Smooth muscle cell (in vitro differentiated cells): ENCODE data around the gene ASCC1. TPM values are rescaled to one million over a fixed set of nuclear protein-coding genes. Genes with fewer than 3 reads are reported as not detected.
"Not testable (repeated sequence)": the region's sequence is repeated elsewhere in the genome, so short reads cannot be mapped to it uniquely, and the experiment has no call there.

Experiments
- DNase-seq: peaks from one replicate; lab custom pipeline; 2025; ENCODE audit not compliant: unreplicated experiment; lab: John Stamatoyannopoulos, UW
- H2AFZ ChIP-seq: fragments of 200-600 bp; sonication (generic); 2 replicates; pipeline ENCODE4 v1.6.0; 2016; ENCODE audit warnings: antibody characterized with exemption, low read depth, mild to moderate bottlenecking
- H3F3A ChIP-seq: fragments of 200-600 bp; sonication (generic); 2 replicates; pipeline ENCODE4 v1.6.0; 2017; ENCODE audit warnings: antibody characterized with exemption, low read depth
- H3K27ac ChIP-seq: fragments of 200-600 bp; sonication (generic); 2 replicates; pipeline ENCODE4 v1.5.1; 2016; ENCODE audit warnings: low read depth, mild to moderate bottlenecking
- H3K27me3 ChIP-seq: fragments of 200-600 bp; sonication (generic); 2 replicates; pipeline ENCODE4 v1.6.1; 2016; ENCODE audit warnings: low read depth, mild to moderate bottlenecking
- H3K36me3 ChIP-seq: fragments of 200-600 bp; sonication (generic); 2 replicates; pipeline ENCODE4 v1.5.1; 2016; ENCODE audit warnings: low read depth
- H3K4me1 ChIP-seq: fragments of 200-600 bp; sonication (generic); 2 replicates; pipeline ENCODE4 v1.5.1; 2016; ENCODE audit warnings: low read depth
- H3K4me2 ChIP-seq: fragments of 200-600 bp; sonication (generic); 2 replicates; pipeline ENCODE4 v1.6.0; 2016; ENCODE audit warnings: mild to moderate bottlenecking
- H3K4me3 ChIP-seq: fragments of 200-600 bp; sonication (generic); 2 replicates; pipeline ENCODE4 v1.5.1; 2016; ENCODE audit warnings: mild to moderate bottlenecking
- H3K79me2 ChIP-seq: fragments of 200-600 bp; sonication (generic); 2 replicates; pipeline ENCODE4 v1.6.0; 2016; ENCODE audit warnings: low read depth, mild to moderate bottlenecking
- H3K9ac ChIP-seq: fragments of 200-600 bp; sonication (generic); 2 replicates; pipeline ENCODE4 v1.6.0; 2016; ENCODE audit warnings: low read depth
- H3K9me3 ChIP-seq: fragments of 200-600 bp; sonication (generic); replicated peaks from 2 replicates; pipeline ENCODE4 v1.5.1; 2016; ENCODE audit warnings: low read depth
- H4K20me1 ChIP-seq: fragments of 200-600 bp; sonication (generic); 2 replicates; pipeline ENCODE4 v1.6.0; 2016; ENCODE audit warnings: low read depth
- CTCF ChIP-seq: fragments of 200-600 bp; sonication (generic); IDR thresholded peaks from 2 replicates; pipeline ENCODE4 v1.5.1; 2017; ENCODE audit warnings: borderline replicate concordance, mild to moderate bottlenecking, antibody characterized with exemption; ENCODE audit not compliant: insufficient read depth, poor library complexity, severe bottlenecking
- WGBS: methylation state at CpG from one replicate; pipeline ENCODE4 v1.1.7; 2016; ENCODE audit warnings: low lambda C conversion rate; 5-methylcytosine and 5-hydroxymethylcytosine counted together
- polyA plus RNA-seq: library from polyadenylated mRNA; unstranded; fragments of >200 nt; fragmentation: Nextera tagmentation; extraction: Ambion mirVana; gene quantifications from 2 replicates; pipeline ENCODE4 v1.2.1, GENCODE V29; 2016
- total RNA-seq: library from RNA; depleted of rRNA; stranded (reverse); fragments of >200 nt; gene quantifications from 2 replicates; pipeline ENCODE4 v1.2.3, GENCODE V29; 2014

Gene ASCC1
- total and polyA plus RNA-seq, 2 experiments from 2014 or later: 24.0 to 28.1 TPM

- Histone ChIP-seq H4K20me1 (peaks cover 46% of the 10 kb centered on the region), H3K4me1 (no peaks in the 10 kb centered on the region), H3K9ac (no peak overlapping the region), H3K27ac (no peak overlapping the region), H3K36me3 (no peaks in the 10 kb centered on the region), H3F3A (no peaks in the 10 kb centered on the region), H3K9me3 (no peaks in the 10 kb centered on the region), H3K27me3 (no peaks in the 10 kb centered on the region), H3K4me2 (no peak overlapping the region), H3K79me2 (no peaks in the 10 kb centered on the region), H3K4me3 (no peak overlapping the region), H2AFZ (no peak overlapping the region)
- DNase-seq: no peak
- no peak for TF ChIP-seq CTCF
- 98% methylated on average over 7 of the region's 7 CpGs for WGBS
Observed at GRCh38 chr10:72137583-72137982, 78.5 kb downstream of the ASCC1 start.

- not testable (repeated sequence) for H3K4me1 ChIP-seq, H3K9me3 ChIP-seq, DNase-seq, H3K27me3 ChIP-seq, H3K36me3 ChIP-seq, H3K27ac ChIP-seq, H3F3A ChIP-seq, H3K9ac ChIP-seq, H3K4me2 ChIP-seq, H3K79me2 ChIP-seq, H3K4me3 ChIP-seq, H2AFZ ChIP-seq
- H4K20me1 ChIP-seq: peaks cover 52% of the 10 kb centered on the region
- WGBS: over 99% methylated on average over 10 of the region's 10 CpGs
Observed at GRCh38 chr10:72136225-72136624, 79.9 kb downstream of the ASCC1 start.

GRCh38 chr10:72134785-72135767, 81.0 kb downstream of the ASCC1 start:
- 88% methylated on average over 10 of the region's 10 CpGs for WGBS
- DNase-seq: no peak
- H3K79me2 ChIP-seq: no peaks in the 10 kb centered on the region

GRCh38 chr10:72133517-72133916, 82.6 kb downstream of the ASCC1 start:
- peaks cover 49% of the 10 kb centered on the region for H4K20me1 ChIP-seq
- no peaks in the 10 kb centered on the region for H3K27me3 ChIP-seq
- H3K9me3 ChIP-seq: no peaks in the 10 kb centered on the region
- DNase-seq: no peak
- no peak for TF ChIP-seq CTCF
- no peak overlapping the region for H3K9ac ChIP-seq
- H2AFZ ChIP-seq: no peak overlapping the region
- no peak overlapping the region for H3K27ac ChIP-seq
- no peaks in the 10 kb centered on the region for H3K79me2 ChIP-seq
- H3K4me1 ChIP-seq: no peaks in the 10 kb centered on the region
- H3K36me3 ChIP-seq: no peaks in the 10 kb centered on the region
- H3K4me2 ChIP-seq: no peak overlapping the region
- H3F3A ChIP-seq: no peaks in the 10 kb centered on the region
- H3K4me3 ChIP-seq: no peak overlapping the region

More at GRCh38 chr10:72134785-72135767, 81.0 kb downstream of the ASCC1 start:
- H2AFZ ChIP-seq: no peak overlapping the region
- H3K27ac ChIP-seq: no peak overlapping the region
- TF ChIP-seq CTCF: no peak
- no peak overlapping the region for H3K9ac ChIP-seq
- H3K4me3 ChIP-seq: no peak overlapping the region
- H3K4me2 ChIP-seq: no peak overlapping the region
- no peaks in the 10 kb centered on the region for H3K4me1 ChIP-seq
- no peaks in the 10 kb centered on the region for H3F3A ChIP-seq
- no peaks in the 10 kb centered on the region for H3K27me3 ChIP-seq
- no peaks in the 10 kb centered on the region for H3K9me3 ChIP-seq
- H4K20me1 ChIP-seq: peaks cover 52% of the 10 kb centered on the region
- no peaks in the 10 kb centered on the region for H3K36me3 ChIP-seq
